GM20431 (cell line): ENCODE data around the gene FFAR2.
"Not testable (repeated sequence)": the region's sequence is repeated elsewhere in the genome, so short reads cannot be mapped to it uniquely, and the experiment has no call there.

ENCODE experiments used
- in situ Hi-C: fragments of 300-500 bp; cut with MseI, MboI; formaldehyde crosslinking; loops from one replicate; pipeline ENCODE4 v1.15.0; 2020; ENCODE audit warnings: low sequenced_read_pairs; ENCODE audit not compliant: unreplicated experiment

Gene FFAR2

GRCh38 chr19:35447606-35448469 is at the start of gene FFAR2:
TSS of gene FFAR2 (plus strand) at chr19:35448257. CDS start at chr19:35449715, 1,458 bp downstream.
- in situ Hi-C loops, result no loop called here

DNA sequence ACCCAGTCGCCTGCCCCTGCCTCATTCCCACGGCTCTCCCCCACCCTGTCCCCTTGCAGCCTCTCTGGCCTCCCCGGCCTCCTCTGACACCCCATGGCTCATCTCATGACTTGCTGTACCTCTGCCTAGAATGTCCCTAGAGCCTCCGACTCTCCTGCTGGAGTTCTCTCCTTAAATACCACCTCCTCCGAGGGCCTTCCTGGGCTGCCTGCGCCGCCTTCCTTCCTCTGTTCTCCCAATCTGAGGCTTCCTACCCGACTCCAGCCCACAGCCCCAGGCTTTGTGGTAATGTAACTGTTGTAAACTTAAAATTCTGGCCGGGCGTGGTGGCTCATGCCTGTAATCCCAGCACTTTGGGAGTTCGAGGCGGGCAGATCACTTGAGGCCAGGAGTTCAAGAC is 49.5 kb upstream of the FFAR2 start:
- in situ Hi-C loops, result no loop called here

DNA sequence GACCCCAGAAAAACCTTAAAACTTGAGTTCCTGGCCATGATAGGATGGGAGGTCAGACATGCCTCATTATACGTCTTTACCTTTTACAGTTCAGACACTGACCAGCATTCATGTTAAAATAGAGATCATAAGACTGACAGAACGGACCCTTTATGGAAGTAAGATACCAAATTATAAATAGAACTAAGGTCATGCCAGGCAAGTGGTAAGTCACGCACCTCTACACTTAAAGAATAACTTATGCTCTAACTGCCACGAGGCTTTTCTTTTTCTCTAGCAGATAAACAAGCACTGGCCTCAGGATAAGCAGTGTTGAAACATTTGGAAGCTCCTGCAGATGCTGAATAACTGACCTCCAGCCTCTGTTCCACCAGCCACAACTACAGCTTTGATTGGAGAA is 48.8 kb upstream of the FFAR2 start:
- in situ Hi-C loops, result no loop called here

DNA sequence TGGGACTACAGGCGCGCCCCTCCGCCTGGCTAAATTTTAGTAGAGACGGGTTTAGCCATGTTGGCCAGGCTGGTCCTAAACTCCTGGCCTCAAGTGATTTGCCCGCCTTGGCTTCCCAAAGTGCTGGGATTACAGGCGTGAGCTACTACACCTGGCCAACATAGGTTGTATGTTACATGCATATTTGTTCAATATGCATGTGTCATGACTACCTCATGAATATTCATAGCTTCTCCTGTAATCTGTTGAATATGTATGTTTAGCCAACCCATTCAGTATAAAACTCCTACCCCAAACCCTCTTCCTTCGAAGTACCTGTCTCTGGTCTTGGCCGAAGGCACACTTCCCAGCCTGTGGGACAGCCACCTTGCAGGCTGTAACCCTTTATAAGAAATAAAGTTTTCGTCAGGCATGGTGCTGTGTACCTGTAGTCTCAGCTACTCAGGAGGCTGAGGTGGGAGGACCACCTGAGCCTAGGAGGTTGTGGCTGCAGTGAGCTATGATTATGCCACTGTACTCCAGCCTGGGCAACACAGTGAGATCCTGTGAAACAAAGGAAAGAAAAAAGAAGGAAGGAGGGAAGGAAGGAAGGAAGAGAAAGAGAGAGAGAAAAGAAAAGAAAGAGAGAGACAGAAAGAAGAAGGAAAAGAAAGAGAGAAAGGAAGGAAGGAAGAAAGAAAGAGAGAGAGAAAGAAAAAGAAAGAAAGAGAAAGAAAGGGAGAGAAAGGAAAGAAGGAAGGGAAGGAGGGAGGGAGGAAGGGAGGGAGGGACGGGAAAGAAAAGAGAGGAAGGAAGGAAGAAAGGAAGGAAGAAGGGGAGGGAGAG is 47.9 kb upstream of the FFAR2 start:
- in situ Hi-C loops, result no loop called here

GRCh38 chr19:35400773-35401100 is 47.3 kb upstream of the FFAR2 start:
- in situ Hi-C loops, result no loop called here

DNA sequence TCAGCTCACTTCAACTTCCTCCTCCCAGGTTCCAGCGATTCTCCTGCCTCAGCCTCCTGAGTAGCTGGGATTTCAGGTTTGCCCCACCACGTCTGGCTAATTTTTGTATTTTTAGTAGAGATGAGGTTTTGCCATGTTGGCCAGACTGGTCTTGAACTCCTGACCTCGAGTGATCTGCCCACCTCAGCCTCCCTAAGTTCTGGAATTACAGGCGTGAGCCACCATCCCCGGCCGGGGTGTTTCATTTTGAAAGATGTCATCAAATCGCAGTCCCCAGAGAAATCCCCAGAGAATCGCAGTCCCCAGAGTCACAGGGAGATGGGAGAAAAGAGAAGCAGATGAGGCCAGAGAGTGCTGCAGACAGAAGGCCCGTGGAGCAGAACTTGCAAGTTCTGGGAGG is 46.6 kb upstream of the FFAR2 start:
- in situ Hi-C loops, result not testable (repeated sequence)

GRCh38 chr19:35403116-35403760 is 44.8 kb upstream of the FFAR2 start:
- in situ Hi-C loops, result no loop called here

GRCh38 chr19:35404879-35405622 is 43.0 kb upstream of the FFAR2 start:
- in situ Hi-C loops, result no loop called here

GRCh38 chr19:35407619-35408018 is 40.4 kb upstream of the FFAR2 start:
- in situ Hi-C loops, result no loop called here

DNA sequence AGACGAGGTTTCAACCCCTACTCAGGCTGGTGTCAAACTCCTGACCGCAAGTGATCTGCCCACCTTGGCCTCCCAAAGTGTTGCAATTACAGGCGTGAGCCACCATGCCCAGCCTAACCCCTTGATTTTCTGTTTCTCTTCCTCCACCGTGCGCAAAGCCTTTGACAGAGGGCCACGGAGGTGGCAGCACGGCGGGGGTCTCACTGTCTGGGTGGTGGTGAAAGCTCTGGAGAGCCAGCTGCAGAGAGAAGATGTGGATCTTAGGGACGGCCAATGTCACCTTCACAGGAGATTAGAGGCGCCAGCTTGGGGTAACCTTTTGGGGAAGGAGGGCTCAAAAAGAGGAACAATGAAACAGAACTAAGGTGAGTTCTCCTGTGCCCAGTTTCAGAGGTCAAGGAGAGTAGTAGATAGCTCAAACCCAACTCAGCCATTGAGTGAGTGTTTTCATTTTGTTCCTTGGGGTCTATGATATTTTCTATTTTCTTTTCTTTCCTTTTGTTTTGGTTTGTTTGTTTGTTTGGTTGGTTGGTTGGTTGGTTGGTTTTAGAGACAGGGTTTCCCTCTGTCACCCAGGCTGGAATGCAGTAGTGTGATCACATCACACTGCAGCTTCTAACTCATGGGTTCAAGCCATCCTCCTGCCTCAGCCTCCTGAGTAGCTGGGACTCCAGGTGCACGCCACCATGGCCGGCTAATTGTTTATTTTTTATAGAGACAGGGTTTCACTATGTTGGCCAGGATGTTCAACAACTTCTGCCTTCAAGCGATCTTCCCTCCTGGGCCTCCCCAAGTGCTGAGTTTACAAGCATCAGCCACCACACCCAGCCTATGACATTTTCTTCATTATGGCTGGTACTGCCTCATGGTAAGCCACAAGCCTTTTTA is 39.5 kb upstream of the FFAR2 start:
- in situ Hi-C loops, result no loop called here

GRCh38 chr19:35409191-35409590 is 38.9 kb upstream of the FFAR2 start:
- in situ Hi-C loops, result no loop called here

- in situ Hi-C loops, result no loop called here
Observed at GRCh38 chr19:35410487-35410886, 37.6 kb upstream of the FFAR2 start.

DNA sequence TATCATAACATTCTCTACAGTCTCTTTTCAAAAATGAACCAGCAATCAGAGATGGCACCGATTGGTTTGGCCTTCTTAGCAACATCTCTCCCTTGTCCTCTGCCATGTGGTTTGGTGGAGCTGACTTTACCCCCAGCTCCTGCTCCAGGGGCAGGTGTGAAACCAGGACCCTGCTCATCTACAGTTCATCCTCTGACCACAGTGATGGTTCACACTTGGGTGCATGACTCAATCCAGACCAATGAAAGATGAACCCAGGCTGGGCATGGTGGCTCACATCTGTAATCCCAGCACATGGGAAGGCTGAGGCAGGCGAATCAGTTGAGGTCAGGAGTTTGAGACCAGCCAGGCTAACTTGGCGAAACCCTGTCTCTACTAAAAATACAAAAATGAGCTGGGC is 33.6 kb upstream of the FFAR2 start:
- in situ Hi-C loops, result no loop called here

GRCh38 chr19:35416331-35416730 is 31.7 kb upstream of the FFAR2 start:
- in situ Hi-C loops, result no loop called here

DNA sequence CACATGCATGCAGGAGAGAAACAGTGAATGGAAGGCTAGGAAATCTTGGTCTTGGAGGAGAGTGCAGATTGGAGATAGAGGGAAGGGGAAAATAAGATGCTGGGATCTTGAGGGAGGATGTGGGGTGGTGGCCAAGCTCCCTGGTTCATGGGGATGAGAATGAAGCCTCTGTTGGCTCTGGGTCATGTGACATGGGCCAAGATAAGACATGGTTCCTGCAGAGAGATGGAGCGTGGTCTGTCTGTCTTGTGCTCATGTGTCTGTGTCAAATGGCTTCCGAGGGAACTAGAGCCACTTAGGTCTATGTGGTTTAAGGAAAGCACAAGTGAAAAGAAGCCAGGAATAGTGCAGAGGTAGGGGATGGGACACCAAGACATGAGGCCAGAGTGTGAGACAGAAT is 30.8 kb upstream of the FFAR2 start:
- in situ Hi-C loops, result no loop called here

GRCh38 chr19:35417713-35418534 is 30.1 kb upstream of the FFAR2 start:
- in situ Hi-C loops, result no loop called here

DNA sequence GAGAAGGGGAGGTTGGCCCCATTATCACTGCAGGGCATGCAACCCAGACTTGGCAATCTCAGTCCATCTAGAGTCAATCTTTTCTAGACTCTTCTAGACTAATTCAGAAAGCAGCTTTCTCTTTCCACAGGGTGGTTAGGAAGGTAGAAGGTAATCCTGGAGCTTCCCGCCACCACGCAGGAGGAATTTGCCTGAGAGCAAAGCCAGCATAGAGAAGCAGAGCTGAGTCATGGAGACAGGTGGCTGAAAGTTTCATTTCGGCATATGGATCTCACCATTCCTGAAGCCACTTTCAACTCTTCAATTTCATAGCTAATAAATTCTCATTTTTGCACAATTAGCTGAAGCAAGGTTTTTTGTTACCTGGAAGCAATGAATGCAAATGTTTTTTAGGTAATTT is 29.0 kb upstream of the FFAR2 start:
- in situ Hi-C loops, result no loop called here

GRCh38 chr19:35419805-35420204 is 28.3 kb upstream of the FFAR2 start:
- in situ Hi-C loops, result no loop called here
